NCI-H510A treated with DMSO at 0.1 percent for 48 hours (cell line): ENCODE results near the gene ADAMTS4.

ENCODE experiments used
- DNase-seq: peaks from one replicate; lab custom pipeline; 2025; lab: John Stamatoyannopoulos, UW

The ADAMTS4 gene

DNA sequence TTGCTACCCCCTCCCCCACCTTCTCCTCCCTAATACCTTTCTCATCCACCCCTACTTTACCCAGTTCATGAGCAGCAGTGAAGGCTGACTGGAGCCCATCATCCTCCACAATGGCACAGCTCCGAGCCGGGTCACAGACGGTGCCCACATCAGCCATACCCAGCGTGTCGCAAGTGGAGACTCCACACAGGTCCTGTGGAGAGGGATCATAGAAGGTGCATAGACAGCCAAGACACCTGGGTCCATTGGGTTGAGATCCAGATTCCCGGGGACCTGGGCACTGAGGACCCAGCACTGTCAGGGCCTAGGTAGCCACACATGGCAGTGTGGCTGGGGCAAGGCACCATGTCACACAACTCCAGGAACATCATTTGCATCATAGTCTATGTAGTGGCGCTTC lies 2.7 kb downstream of the ADAMTS4 start:
- DNase-seq: no peak

DNA sequence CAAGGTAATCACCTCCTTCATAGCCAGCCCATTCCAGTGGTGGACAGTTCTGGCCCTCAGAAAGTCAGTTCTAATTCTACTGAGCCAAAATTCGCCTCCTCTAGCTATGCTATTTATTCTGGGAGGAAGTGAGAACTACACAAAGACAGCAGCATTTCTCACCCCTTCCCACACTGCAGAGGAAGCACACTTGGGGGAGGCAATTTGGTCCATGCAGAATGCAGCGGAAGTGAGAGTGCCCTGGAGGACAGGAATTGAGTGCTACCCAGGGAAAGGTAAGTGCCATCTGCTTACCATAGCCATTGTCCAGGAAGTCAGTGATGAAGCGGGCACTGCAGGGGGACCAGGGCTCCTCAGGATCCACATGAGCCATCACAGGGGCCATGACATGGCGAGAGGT lies 3.7 kb downstream of the ADAMTS4 start:
- DNase-seq: no peak

DNA sequence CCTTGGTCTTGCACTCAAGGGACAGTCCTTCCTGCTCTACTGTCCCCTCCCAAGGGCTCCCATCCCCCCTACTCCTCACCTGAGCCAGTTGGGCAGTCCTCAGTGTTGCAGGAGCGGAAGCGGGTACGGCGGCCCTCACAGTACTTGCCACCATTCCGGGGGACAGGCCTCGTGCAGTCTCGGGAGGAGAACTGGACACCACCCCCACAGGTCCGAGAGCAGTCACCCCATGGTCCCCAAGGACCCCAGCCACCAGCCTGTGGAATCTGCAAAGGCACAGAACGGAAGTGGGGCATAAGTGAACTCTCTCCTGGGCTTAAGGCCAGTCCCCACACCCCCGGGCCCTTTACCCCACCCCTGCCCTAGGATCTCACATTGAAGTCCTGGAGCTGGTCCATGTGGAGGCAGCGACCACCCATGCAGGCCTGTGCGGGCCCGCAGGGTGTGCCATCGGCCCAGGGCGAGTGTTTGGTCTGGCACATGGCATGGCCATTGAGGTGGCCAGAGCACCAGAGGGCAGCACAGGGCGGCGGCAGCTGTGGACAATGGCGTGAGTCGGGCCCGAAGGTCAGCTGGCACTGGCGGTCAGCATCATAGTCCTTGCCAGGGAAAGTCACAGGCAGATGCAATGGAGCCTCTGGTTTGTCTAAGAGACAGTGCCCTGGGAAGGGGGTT lies 5.2 kb downstream of the ADAMTS4 start:
- no peak for DNase-seq

DNA sequence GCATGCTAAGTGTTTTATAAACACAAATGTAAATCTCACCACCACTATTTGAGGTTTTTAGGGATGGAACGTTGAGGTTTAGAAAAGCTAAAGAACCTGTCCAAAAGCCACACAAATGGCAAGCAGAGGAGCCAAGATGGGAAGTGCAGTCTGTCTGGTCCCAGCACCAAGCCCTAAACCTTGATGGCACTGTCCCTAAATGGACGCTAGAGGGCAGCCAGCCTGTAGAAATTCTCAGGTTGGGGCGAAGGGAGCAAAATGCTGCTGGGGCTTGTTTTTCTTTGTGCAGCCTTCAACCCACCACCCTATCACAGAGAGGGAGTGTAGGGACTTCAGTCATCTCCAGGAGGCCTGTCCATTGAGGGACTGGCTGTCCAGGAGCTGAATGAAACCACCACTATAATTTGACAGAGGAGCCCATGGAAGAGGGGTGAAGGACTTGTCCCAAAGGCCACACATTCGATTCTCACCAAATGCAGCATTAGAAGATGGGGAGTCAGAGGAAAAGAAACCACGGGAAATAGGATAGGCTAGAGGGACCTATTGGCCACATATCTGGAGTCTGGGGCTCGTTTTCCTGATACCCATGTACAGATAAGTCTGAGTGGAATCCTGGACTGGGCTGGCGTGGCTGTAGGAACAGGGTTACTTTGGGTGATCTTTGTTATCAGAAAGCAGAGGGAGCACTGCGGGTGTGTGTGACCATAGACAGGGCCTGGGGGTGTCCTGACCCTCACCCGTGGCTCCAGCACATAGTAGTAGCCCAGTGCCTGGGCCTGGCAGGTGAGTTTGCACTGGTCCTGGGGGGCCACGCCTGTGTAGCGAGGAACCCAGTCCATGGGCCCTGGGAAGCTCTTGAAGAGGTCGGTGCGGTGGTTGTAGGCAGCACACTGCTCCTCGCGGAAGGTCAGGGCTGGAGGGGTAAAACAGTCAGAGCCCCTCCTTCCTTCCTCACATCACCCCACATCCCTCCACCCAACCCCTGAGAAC lies 6.1 kb downstream of the ADAMTS4 start:
- DNase-seq: peak; percentile 48

DNA sequence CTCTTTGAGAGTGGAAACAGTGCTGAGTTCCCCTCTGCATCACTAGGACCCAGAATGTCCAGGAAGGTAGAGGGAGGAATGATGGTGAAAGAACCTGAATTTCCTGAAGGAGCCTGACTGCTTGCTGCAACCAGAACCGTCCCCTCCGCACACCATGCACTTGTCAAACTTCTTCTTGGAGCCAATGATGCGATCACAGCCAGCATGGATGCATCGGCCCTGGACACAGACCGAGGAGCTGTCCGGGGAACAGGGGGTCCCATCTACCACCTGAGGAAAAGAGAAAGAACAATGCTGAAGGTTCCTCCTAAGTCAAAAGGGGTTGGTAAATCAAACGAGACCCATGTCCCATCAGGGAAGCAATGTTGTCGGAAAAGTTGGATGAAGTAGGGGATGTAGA lies 6.9 kb downstream of the ADAMTS4 start:
- no peak for DNase-seq

DNA sequence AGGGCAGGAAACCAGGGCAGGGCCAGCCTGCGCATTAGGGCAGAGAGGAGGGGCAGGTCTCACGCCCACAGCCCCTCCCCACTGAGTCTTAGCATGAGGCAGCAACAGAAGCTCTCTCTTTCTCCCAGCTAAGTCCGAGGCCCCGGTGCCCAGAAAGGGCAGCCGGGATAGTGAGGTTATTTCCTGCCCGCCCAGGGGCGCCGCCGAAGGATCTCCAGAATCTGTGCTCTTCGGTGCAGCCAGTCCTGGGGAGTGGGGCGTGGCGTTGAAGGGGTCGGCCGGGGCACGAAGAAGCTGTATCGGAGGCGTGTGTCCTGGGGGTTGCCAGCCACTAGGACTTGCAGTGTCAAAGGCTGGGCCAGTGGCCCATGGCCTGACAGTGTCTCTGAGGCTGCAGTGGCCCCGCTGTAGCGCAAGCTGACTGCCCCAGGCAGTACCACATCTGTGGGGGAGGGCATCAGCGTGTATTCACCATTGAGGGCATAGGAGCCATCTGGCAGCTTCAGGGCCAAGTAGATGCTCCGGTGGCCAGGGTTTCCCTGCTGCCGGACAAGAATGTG lies 7.8 kb downstream of the ADAMTS4 start:
- no peak for DNase-seq

DNA sequence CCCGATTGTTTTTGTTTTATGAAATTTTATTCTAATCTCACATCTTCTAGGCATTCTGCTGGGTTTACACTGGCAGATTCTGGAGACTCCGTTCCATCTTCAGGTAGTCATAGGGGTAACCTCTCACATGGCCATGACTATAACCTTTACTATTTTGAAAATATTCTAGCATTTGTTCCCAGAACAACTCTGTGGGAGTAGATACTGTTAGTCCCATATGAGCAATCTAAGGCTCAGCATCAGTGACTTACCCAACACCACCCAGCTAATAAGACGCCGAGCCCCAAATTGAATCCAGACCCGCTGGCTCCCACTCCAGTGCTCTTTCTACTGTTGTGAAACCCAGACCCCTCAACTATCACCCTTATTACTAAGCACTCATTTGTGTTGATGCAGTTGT lies 9.8 kb downstream of the ADAMTS4 start:
- DNase-seq: no peak

DNA sequence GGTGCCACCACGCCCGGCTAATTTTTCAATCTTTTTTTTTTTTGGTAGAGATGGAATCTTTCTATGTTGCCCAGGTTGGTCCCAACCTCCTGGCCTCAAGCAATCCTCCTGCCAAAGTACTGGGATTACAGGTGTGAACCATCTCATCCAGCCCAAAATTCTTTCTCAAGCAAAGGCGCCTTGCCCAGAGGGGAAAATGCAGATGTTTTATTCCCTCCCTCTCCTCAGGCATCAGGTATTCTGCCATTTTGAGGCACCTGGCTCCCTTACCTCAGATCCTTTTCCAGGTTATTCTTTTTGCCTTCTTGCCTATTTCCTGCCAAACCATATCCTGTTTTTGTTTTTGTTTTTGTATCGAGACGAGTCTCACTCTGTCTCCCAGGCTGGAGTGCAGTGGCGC lies 10.5 kb downstream of the ADAMTS4 start:
- DNase-seq: no peak

DNA sequence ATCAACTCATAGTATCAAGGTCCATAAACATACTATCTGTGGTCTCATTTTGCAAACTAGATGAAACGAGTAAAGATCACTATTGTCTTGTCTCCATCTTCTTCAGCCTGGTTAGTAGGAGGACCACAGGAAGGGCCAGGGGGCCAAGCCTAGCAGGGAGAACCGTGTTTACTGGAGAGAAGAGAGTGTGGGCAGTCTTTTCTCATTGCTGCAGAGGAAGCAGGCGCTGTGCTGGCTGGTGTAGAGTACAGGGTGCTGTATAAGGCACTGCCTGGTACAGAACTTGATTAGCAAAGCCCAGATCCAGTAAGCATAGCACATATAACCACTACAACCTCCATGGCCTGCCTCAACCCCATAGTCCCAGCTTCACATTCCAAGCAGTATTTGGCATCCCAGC lies 11.5 kb downstream of the ADAMTS4 start:
- DNase-seq: no peak

DNA sequence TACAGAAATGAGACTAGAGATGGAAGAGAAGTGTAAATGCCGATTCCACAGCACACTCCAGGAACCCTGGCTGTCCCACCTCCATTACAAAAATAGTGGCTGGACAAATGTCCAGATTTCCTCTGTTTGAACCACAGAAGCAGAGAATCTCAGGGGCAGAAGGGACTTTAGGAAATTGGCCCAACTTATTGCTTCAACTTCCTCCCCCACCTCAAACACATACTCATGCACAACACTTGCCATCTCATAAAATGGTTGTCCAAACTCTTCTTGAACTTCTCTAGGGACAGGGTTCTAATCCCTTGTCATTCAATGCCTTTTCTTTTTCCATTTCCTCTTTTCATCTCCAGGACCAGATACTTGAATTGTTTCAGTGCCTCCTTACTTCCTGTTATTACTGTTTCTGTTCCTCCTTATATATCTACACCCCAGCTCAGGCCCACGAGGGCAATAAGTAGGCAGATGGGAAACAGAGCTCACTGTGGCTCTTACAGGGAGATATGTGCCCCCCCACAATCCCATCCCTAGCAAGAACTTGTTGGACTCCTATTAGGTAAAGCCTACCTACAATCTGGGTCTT lies 13.0 kb downstream of the ADAMTS4 start:
- no peak for DNase-seq

DNA sequence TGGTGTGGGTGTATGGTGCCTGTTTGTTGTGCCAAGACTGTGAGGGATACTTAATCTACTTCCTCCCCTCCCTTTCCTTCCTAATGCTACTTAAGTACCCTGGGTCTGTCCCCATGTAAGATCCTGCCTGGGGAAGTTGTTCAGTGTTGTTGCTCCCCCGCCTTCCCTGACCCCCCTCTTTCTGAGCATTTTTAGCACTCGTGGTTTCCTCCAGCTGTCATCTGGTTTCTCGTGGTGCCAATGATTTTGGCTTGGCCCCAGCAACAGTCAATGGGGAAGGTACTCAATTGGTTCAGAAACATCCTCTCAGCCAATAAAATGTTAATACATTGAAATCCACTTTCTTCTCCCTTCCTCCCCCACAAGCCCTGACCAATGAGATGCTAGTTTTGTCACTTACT lies 13.6 kb downstream of the ADAMTS4 start:
- DNase-seq: no peak

DNA sequence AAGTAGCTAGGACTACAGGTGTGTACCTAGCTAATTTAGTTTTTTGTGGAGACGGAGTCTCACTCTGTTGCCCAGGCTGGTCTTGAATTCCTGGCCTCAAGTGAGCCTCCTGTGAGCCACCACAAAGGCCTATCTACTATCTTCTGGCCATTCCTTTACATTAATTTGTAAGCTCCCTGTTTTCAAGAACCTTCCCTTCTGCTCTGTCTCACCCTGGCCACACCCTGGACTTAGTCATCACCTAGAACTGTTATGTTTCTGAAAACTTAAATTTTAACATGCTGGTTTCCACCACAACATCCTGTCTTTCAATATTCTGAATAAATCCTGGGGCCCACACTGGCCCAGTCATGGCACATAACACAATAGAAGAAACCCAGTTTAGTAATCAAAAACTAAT lies 16.6 kb downstream of the ADAMTS4 start:
- no peak for DNase-seq

DNA sequence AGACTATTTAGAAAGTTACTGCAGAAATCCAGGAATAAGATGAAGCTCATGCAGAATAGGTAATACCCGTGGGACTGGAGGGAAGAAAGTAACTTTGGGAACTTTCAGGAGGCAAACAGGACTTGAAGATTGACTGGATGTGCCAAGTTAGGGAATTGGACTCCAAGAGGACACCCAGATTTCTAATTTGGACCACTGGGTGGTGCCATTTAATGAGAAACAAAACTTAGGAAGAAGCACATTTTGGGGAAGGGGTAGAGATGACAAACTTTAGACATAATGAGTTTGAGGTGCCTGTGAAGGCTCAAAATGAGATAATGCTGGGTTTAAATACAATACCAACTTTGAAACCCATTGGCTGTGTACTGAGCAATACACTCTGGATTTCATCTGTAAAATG lies 18.2 kb downstream of the ADAMTS4 start:
- DNase-seq: no peak

DNA sequence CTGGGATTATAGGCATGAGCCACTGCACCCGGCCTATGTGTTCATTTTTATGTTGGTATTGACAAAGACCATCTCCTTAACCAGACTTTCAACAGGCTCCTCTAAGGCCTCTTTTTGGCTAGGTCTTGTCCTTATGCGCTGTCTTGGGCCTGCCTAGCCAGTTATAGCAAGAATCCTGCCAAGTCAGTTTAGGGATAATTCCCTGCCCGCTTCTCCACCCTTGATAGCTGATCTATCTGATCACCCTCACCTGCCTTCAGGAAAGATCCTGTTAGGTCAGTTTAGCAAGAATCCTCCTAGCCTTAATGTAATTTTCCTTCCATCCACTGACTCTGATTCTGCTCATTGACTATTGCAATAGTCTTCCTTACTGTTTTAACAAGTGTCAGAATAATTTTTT lies 19.2 kb downstream of the ADAMTS4 start:
- DNase-seq: no peak

DNA sequence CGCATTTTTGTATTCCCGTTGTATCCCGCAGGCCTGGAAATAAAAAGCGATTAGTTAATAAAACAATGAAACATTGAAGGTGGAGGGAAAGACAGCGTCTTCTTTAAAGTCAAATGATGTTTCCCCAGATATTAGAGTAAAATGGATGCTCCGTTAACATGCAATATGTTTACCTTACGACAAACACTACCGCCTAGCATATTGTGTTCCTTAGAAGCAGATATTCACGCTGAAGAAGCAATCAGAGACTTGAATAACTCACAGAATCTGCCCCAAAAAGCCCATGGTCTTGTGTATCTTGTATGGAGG lies 21.0 kb downstream of the ADAMTS4 start:
- no peak for DNase-seq

DNA sequence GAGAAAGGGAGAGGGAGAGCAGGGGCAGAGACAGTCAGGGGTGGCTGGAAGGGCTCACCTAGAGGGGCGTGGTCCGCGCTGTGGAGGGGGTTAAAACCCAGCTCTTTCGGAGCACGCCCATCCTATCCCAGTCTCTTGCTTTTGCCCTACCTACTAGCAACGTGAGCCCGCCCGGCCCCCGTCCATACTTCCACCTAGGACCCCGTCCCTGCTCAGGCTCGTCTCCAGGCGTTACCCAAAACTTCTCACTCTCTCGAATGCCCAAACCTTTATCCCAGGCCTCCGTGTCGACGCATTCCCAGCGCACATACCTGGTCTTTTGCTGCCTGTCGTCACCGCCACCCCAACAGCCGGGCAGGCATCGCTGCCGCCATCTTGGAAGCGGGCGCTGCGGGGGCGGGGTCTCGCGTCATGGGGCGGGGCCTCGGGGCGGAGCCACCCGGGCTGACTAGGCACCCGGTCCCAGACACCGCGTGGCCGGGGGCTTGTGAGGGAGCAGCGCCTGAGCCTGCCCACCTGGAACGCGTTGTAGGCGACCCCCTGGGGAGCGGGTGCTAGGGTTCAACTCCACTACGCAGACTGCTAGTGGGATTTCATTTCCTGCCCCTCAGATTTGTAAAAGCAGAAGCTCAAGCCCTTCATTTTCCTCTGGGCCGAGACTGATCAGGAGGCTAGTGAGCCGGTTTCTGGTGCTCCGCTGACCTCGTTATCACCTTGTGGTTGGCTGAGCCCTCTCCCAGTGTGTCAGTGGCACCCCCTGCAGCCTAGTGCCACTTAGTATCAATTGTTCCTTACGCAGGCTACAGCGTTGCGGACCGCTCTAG lies 21.5 kb downstream of the ADAMTS4 start, which contains the start of gene B4GALT3:
Gene B4GALT3, minus strand, starts transcription at position 396 of the 824 bp plus-strand sequence. CDS start 1,447 bp downstream, outside the sequence.
- DNase-seq: peak; percentile 92

DNA sequence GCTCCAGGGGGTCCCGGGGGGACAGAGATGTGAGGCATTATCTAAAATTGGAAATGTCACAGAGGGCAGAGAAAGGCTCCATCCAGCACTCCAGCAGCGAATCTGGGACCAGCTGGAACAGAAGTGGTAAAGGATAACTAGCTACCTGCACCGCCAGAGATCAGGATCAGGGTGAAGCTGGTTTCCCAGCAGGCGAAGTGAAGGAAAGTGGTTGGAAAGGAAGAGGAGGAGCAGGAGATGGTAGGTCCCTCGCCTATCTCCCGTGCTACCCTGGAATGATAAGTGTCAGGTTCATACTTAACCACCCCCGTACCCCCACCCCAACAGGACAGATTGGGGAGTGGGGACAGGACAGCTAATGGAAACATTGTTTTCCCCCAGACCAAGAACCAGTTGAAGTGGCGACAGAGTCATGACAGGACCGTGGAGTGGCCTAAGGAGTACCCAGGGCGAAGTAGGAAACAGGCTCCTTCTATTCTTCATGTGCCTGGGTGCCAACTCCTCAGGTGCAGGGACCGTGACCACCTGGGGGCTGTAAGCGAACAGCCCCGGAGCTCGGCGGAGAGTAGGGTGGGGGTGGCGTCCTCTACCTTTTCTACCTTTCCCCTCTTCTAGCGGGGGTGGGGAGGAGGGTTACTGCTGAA lies 22.3 kb downstream of the ADAMTS4 start:
- no peak for DNase-seq

DNA sequence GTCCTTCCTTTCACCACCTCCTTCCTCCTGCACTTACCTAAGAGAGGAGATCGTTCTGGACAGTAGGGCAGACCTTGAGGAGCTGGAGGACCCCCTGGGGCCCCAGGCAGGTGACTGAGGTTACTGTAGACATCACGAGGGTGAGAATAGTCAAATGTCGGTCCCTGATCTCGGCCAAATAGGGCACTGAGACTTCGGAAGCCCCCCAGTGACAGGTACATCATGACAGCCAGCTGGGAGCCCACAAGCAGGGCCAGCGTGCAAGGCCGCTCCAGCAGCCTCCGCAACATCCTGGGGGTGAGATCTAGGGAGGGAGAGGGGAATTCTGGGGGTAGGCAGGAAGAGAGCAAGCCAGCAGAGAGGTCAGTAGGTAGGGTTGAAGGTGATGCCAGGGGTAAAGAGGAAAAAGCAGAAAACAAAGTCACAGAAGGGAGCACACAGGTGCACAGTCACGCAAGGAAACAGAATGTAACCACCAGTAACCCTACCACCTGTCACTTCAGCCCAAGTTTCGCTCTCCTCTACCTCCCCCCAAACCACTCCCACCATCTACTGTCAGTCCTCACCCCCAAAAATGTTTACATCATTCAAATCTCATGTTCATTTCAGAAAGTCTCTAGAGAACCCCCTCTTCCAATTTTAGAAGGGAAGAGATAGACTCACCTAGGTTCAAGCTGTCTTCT lies 22.9 kb downstream of the ADAMTS4 start:
- no peak for DNase-seq

DNA sequence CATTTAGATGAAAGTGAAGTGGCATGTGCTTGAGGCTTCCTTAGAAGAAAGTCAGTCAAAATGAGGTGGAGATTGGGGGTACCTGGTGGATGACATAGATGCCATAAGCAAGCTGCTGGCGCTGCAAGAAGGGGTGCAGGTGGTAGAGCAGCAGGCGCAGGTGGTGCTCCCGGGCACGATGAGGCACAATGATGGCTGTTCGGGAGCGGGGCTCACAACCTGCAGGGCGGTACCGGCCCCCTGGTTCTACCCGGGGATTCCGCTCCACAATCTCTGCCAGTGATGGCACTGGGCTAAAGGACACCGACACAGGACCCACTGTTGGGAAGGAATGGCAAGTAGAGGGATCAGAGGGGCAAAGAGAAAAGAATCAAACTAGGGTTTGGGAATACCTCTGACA lies 23.9 kb downstream of the ADAMTS4 start:
- no peak for DNase-seq

DNA sequence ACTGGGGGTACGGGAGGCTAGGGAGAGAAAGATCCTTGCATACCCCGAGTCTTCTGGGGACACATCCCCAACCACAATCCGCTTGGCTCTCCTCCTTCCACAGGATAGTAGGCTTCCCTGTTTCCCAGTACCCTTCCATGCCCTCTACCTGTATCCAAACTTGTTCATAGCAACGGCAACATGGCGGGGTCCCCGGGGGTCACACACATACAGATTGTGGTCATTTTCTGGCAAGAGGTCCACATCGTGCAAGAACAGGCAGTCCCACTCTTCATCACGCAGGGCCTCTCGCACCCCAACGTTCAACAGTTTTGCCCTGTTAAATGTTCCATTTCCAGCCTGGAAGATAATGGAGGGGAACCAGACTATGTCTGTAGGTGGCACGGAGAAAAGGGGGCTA lies 25.1 kb downstream of the ADAMTS4 start:
- DNase-seq: no peak
